Lower leg skin (tissue), 4 donors: ENCODE results near the gene ATG7. TPM values are rescaled to one million over a fixed set of nuclear protein-coding genes. Genes with fewer than 3 reads are reported as not detected.
A peak's percentile ranks its signal among the peaks of the same experiment; 100 is the strongest.

Experiments used
- DNase-seq, 2 donors: peaks; one replicate each; pipeline ENCODE4 v3.0.0-alpha.2; 2019; ENCODE audit warnings: low spot score in 2 of 2
- H3K4me3 ChIP-seq: fragments of 200-600 bp; sonication (generic); 2 replicates; pipeline ENCODE4 v1.5.1; 2017; ENCODE audit warnings: mild to moderate bottlenecking, low read depth; ENCODE audit not compliant: poor library complexity, severe bottlenecking
- POLR2A ChIP-seq, 2 donors: fragments of 450-650 bp; IDR thresholded peaks; one replicate each; pipeline ENCODE4 v1.6.1; 2016 to 2017; ENCODE audit warnings: antibody characterized with exemption in 2 of 2, mild to moderate bottlenecking in 1 of 2, moderate library complexity in 1 of 2
- WGBS, 2 donors: methylation state at CpG; one replicate each; pipeline ENCODE4 v1.1.5; 2018; 5-methylcytosine and 5-hydroxymethylcytosine counted together
- intact Hi-C: fragments of 100-400 bp; cut with DNase I; formaldehyde crosslinking; loops from one replicate; pipeline ENCODE4 v1.15.0; 2023; ENCODE audit warnings: low total_unique reads
- total RNA-seq, 4 donors: library from RNA; depleted of rRNA; stranded (reverse); fragments of >200 nt; gene quantifications; one replicate each; pipeline ENCODE4 v1.1.0, GENCODE V29; 2016
- TF ChIP-seq, protein P1 (sequence below), 3 donors: fragments of 450-650 bp; IDR thresholded peaks; one replicate each; pipeline ENCODE4 v1.5.1; 2016; ENCODE audit warnings: antibody characterized with exemption in 3 of 3, mild to moderate bottlenecking in 3 of 3, moderate library complexity in 2 of 3

Gene ATG7
- total RNA-seq, 4 donors from 2014 or later, result 38.8 to 110 (median 53.2) TPM

DNA sequence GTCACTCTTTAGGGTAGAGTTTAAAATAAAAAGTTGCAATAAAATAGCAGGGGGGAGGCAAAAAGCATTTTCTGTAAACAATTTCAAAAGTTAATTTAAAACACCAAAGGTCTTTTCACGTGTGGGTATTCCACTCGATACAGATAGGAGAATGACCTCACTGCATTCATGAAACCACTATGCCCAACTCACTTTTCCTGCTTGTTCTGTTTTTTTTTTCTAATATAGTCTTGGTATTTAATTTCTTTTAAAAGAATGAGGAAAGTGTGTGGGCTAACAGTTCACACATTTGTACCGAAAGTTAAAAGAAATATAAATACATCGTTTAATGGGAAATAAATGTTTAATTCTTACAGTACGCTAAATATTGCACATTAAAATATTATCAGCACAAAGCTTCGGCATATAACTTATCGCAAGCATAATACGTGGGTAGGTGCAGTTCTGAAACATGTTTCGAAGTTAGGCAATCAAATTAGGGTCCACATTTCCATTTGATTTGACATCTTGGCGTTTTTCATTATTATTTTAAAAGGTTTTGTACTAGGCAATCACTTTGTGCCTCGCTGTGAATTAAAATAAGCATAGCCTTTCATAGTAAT is 330.1 kb downstream of the ATG7 start:
- WGBS, 2 donors, result 67 to 70% methylated on average over 11 of the region's 11 CpGs
- intact Hi-C loops, result no loop called here
- no peak overlapping the region for H3K4me3 ChIP-seq
- TF ChIP-seq POLR2A (IDR thresholded peaks at IDR 0.05), result no peak
- no peak for DNase-seq

DNA sequence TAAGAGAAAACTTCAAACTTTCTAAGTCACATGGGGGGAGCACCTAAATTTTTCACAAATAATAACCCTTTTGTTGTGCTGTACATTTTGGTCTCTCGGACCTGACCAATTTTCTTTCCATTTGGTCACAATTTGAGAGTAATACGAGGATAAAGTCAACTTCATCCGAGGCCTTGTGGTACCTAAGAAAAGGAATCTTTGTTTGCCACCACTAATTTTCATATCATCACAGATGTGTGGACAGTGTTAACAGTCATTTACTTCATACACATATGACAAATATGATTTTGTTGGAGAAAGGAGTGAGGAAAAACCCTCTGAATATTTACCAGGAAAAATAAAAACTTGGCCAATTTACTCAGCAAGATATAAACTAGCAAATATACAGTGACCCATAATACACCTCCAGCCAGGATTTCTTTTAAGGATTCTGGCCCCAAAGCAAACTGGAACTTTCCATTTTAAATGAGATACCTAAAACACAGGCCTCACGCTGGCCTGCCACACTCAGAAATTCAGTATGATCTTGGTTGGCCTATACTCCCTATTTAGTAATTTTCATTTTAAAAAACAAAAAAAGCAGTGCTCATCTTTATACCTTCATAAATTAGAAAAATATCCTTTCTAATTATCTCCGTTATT is 330.8 kb downstream of the ATG7 start:
- WGBS, 2 donors, result 80 to 82% methylated on average over 5 of the region's 5 CpGs
- intact Hi-C loops, result no loop called here
- TF ChIP-seq, protein P1, sequence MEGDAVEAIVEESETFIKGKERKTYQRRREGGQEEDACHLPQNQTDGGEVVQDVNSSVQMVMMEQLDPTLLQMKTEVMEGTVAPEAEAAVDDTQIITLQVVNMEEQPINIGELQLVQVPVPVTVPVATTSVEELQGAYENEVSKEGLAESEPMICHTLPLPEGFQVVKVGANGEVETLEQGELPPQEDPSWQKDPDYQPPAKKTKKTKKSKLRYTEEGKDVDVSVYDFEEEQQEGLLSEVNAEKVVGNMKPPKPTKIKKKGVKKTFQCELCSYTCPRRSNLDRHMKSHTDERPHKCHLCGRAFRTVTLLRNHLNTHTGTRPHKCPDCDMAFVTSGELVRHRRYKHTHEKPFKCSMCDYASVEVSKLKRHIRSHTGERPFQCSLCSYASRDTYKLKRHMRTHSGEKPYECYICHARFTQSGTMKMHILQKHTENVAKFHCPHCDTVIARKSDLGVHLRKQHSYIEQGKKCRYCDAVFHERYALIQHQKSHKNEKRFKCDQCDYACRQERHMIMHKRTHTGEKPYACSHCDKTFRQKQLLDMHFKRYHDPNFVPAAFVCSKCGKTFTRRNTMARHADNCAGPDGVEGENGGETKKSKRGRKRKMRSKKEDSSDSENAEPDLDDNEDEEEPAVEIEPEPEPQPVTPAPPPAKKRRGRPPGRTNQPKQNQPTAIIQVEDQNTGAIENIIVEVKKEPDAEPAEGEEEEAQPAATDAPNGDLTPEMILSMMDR (IDR thresholded peaks at IDR 0.05), result no peak
- no peak for TF ChIP-seq POLR2A (IDR thresholded peaks at IDR 0.05)
- H3K4me3 ChIP-seq, result no peak overlapping the region
- DNase-seq, result no peak

- peak in 1 of 2 donors; percentile 93 for DNase-seq
- intact Hi-C loops, result no loop called here
- H3K4me3 ChIP-seq, result no peak overlapping the region
- WGBS, 2 donors, result 45 to 58% methylated on average over 9 of the region's 9 CpGs
- TF ChIP-seq POLR2A (IDR thresholded peaks at IDR 0.05), result no peak
- TF ChIP-seq, protein P1 (IDR thresholded peaks at IDR 0.05), result no peak
Observed at GRCh38 chr3:11603628-11604027, 331.4 kb downstream of the ATG7 start.

- intact Hi-C loops, result no loop called here
- no peak for DNase-seq
Observed at GRCh38 chr3:11604139-11604892, 332.1 kb downstream of the ATG7 start.

DNA sequence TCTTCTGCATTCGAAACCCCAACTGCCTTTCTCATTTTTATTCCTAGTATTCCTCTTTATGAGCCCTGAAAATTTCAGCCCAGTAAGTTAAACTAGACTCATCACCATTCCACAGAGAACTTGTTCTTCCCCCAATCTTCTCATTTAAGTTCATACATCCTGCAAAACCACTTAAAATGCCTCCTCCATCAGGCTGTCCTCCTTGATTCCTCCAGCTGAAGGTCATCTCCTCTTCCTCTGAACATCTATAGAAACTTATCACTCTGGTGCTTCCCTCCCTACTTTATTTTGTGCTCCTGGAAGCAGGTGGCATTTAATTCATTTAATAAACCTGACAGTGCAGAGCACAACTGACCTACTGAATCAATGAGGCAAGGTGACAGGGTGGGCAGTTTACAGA is 333.2 kb downstream of the ATG7 start:
- no peak overlapping the region for H3K4me3 ChIP-seq
- TF ChIP-seq POLR2A (IDR thresholded peaks at IDR 0.05), result no peak
- TF ChIP-seq, protein P1 (IDR thresholded peaks at IDR 0.05), result no peak
- intact Hi-C loops, result no loop called here
- DNase-seq, result no peak
- 90 to 92% methylated on average over 1 of the region's 1 CpG for WGBS, 2 donors

More at GRCh38 chr3:11604139-11604892, 332.1 kb downstream of the ATG7 start:
- TF ChIP-seq POLR2A (IDR thresholded peaks at IDR 0.05), result no peak
- TF ChIP-seq, protein P1 (IDR thresholded peaks at IDR 0.05), result no peak
- 68 to 79% methylated on average over 15 of the region's 15 CpGs for WGBS, 2 donors
- no peak overlapping the region for H3K4me3 ChIP-seq

GRCh38 chr3:11606090-11606784 is 334.0 kb downstream of the ATG7 start:
- intact Hi-C loops, result no loop called here
- WGBS, 2 donors, result 70 to 74% methylated on average over 11 of the region's 11 CpGs
- no peak for DNase-seq
- H3K4me3 ChIP-seq, result no peak overlapping the region
- TF ChIP-seq, protein P1 (IDR thresholded peaks at IDR 0.05), result no peak
- no peak for TF ChIP-seq POLR2A (IDR thresholded peaks at IDR 0.05)
